WTC11 (cell line): ENCODE data around the gene HECTD3. TPM values are rescaled to one million over a fixed set of nuclear protein-coding genes. Genes with fewer than 3 reads are reported as not detected.
A peak's percentile ranks its signal among the peaks of the same experiment; 100 is the strongest.

Experiments
- ATAC-seq: fragments of 200-7000 bp; cut with Tn5 transposase; 2 replicates; pipeline ENCODE4 v1.10.0; 2021; ENCODE audit warnings: mild to moderate bottlenecking, moderate library complexity
- CTCF ChIA-PET: fragments of 300-600 bp; sonication (Branson Sonifier 250); formaldehyde crosslinking; loops from one replicate; lab custom pipeline; 2021; ENCODE audit warnings: antibody characterized with exemption; lab: Charles Lee
- POLR2A ChIA-PET: fragments of 350-600 bp; sonication (Branson Sonifier 250); formaldehyde crosslinking; loops from one replicate; lab custom pipeline; 2021; ENCODE audit warnings: antibody characterized with exemption; lab: Charles Lee
- DNase-seq: peaks from one replicate; pipeline ENCODE4 v3.0.0; 2021; ENCODE audit warnings: low spot score
- H3K27ac Mint-ChIP-seq: 2 replicates; pipeline ENCODE4 v1.8.0; 2021; ENCODE audit warnings: mixed read lengths
- H3K27me3 Mint-ChIP-seq: 2 replicates; pipeline ENCODE4 v1.8.0; 2021; ENCODE audit warnings: low read depth, mild to moderate bottlenecking, moderate library complexity, mixed read lengths
- H3K36me3 Mint-ChIP-seq: 2 replicates; pipeline ENCODE4 v1.8.0; 2021; ENCODE audit warnings: mixed read lengths
- H3K4me1 Mint-ChIP-seq: 2 replicates; pipeline ENCODE4 v1.8.0; 2022; ENCODE audit warnings: mixed read lengths
- H3K4me3 Mint-ChIP-seq: 2 replicates; pipeline ENCODE4 v1.8.0; 2021; ENCODE audit warnings: mild to moderate bottlenecking, moderate library complexity, mixed read lengths
- H3K9me3 Mint-ChIP-seq: 2 replicates; pipeline ENCODE4 v1.8.0; 2021; ENCODE audit warnings: mixed read lengths
- CBFB ChIP-seq: sonication (generic); formaldehyde crosslinking; IDR thresholded peaks from 2 replicates; pipeline ENCODE4 v1.8.1; 2022; ENCODE audit warnings: mild to moderate bottlenecking, low read depth, missing genetic modification reagents
- CREB1 ChIP-seq: sonication (generic); formaldehyde crosslinking; IDR thresholded peaks from 2 replicates; pipeline ENCODE4 v1.8.0; 2023; ENCODE audit warnings: mild to moderate bottlenecking, missing genetic modification reagents
- ETV6 ChIP-seq: sonication (generic); formaldehyde crosslinking; IDR thresholded peaks from 2 replicates; pipeline ENCODE4 v1.8.1; 2022; ENCODE audit warnings: mild to moderate bottlenecking, missing genetic modification reagents
- FOXJ3 ChIP-seq: sonication (generic); formaldehyde crosslinking; IDR thresholded peaks from 2 replicates; pipeline ENCODE4 v1.9.0; 2021; ENCODE audit warnings: missing genetic modification reagents, mild to moderate bottlenecking, borderline replicate concordance
- FOXK1 ChIP-seq: sonication (generic); formaldehyde crosslinking; IDR thresholded peaks from 2 replicates; pipeline ENCODE4 v1.8.0; 2022; ENCODE audit warnings: mild to moderate bottlenecking, moderate library complexity, missing genetic modification reagents
- FOXP1 ChIP-seq: sonication (generic); formaldehyde crosslinking; IDR thresholded peaks from 2 replicates; pipeline ENCODE4 v1.8.0; 2022; ENCODE audit warnings: missing genetic modification reagents, mild to moderate bottlenecking, moderate library complexity, borderline replicate concordance
- MYBL2 ChIP-seq: sonication (generic); formaldehyde crosslinking; IDR thresholded peaks from 2 replicates; pipeline ENCODE4 v1.8.1; 2023; ENCODE audit warnings: mild to moderate bottlenecking, moderate library complexity, missing genetic modification reagents
- SMAD3 ChIP-seq: sonication (generic); formaldehyde crosslinking; IDR thresholded peaks from 2 replicates; pipeline ENCODE4 v1.8.0; 2022; ENCODE audit warnings: missing genetic modification reagents, mild to moderate bottlenecking, borderline replicate concordance
- ZNF121 ChIP-seq: sonication (generic); formaldehyde crosslinking; IDR thresholded peaks from 2 replicates; pipeline ENCODE4 v1.8.0; 2023; ENCODE audit warnings: missing genetic modification reagents
- total RNA-seq: library from RNA; stranded (reverse); gene quantifications from 3 replicates; pipeline ENCODE4 v1.2.3, GENCODE V29; 2021
- TF ChIP-seq, protein P1 (sequence below): sonication (generic); formaldehyde crosslinking; IDR thresholded peaks from 2 replicates; pipeline ENCODE4 v1.8.1; 2023; ENCODE audit warnings: mild to moderate bottlenecking, missing genetic modification reagents
- TF ChIP-seq, protein P2 (sequence below): sonication (generic); formaldehyde crosslinking; IDR thresholded peaks from 2 replicates; pipeline ENCODE4 v1.8.0; 2023; ENCODE audit warnings: missing genetic modification reagents, mild to moderate bottlenecking, borderline replicate concordance
- TF ChIP-seq, protein P3 (sequence below): sonication (generic); formaldehyde crosslinking; IDR thresholded peaks from 2 replicates; pipeline ENCODE4 v1.8.0; 2023; ENCODE audit warnings: mild to moderate bottlenecking, missing genetic modification reagents
- TF ChIP-seq, protein P4 (sequence below): sonication (generic); formaldehyde crosslinking; IDR thresholded peaks from 2 replicates; pipeline ENCODE4 v1.8.1; 2023; ENCODE audit warnings: mild to moderate bottlenecking, missing genetic modification reagents, moderate library complexity
- TF ChIP-seq, protein P5 (sequence below): fragments of 250-450 bp; sonication (Bioruptor Pico); IDR thresholded peaks from 2 replicates; pipeline ENCODE4 v1.9.0; 2021; ENCODE audit warnings: mild to moderate bottlenecking
- TF ChIP-seq, protein P6 (sequence below): sonication (generic); formaldehyde crosslinking; IDR thresholded peaks from 2 replicates; pipeline ENCODE4 v1.8.0; 2022; ENCODE audit warnings: mild to moderate bottlenecking, missing genetic modification reagents
- TF ChIP-seq, protein P7 (sequence below): fragments of 250-450 bp; sonication (Bioruptor Pico); IDR thresholded peaks from 2 replicates; pipeline ENCODE4 v1.9.0; 2021; ENCODE audit warnings: mild to moderate bottlenecking

The HECTD3 gene
- total RNA-seq, 1 experiment from 2014 or later: 39.5 TPM

DNA sequence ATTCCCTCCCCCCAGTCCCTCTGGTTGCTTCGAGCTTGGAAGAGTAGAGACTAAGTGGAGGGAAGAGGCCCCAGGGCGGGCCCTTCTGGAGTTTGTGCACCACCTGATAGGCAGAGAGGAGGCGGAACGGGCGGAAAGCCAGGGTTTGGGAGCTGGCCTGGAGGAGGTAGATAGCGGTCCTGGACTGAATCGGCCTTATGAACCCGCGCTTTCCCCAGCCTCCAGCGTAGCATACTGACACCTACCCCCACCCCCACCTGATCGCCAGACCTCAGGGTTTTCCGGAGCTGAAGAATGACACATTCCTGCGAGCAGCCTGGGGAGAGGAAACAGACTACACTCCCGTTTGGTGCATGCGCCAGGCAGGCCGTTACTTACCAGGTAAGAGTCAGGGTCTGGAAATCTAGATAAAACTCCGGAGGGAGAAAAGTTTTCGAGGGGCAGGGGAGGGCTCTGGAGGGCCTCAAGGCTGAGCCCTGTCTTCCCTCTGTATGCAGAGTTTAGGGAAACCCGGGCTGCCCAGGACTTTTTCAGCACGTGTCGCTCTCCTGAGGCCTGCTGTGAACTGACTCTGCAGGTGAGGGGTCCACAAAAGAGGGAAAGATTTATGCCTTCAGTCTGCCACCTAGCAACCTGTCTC, 1.6 kb upstream of the HECTD3 start (continued):
- TF ChIP-seq ZNF121 (CRISPR knock-in tag): no peak
- TF ChIP-seq, all 79 proteins: peak for 0

DNA sequence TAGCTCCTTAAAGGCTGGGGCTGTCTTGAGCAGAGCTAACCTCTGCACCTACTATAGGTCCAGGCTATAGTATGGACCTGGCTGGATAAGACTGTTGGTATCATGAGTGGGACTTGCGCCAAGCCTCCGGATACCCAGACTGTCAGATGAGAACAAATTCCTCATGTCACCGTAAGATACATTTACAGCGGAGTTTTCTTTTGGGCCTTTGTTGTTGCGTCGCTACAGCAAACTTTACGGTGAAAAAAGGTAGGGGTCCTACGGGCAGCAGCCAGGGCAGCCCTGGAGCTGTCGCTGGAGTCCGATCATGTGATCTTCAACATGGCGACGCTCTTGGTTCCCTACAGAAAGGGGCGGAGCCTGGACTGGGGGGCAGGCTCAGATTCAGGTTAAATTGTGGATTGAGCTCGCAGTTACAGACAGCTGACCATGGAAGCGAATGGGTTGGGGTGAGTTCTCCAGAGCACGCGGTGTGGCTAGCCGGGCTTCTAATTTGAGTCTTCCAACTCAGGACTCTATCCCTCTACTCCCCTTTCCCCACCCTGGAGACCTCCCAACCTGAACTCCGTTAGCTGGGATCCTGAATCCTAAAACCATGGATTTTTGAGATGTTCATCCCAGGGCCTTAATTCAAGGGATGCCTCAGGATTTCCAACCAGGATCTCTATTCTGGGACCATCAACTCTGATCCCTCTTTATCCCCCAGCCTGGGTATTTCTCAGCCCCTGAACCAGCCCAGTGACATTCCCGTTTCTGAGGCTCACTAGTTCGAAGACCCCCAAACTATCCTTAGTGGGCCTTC, 914 bp upstream of the HECTD3 start, which contains the start of gene UROD:
Gene UROD (plus strand): TSS at position 418 of the 802 bp plus-strand sequence. CDS start 12 bp downstream, at position 430.
- Mint-ChIP-seq H3K4me1 (peaks cover 21% of the 10 kb centered on the region), H3K9me3 (no peaks in the 10 kb centered on the region), H3K36me3 (peaks cover 2% of the 10 kb centered on the region), H3K4me3 (peak within 1 kb of the TSS; percentile 68), H3K27ac (peak within 1 kb of the TSS; percentile 77), H3K27me3 (peaks cover 5% of the 10 kb centered on the region; the same call in 1 of the 2 replicates)
- POLR2A ChIA-PET: interaction anchor here (0.5 to 2.7 kb wide), 14 partner anchors 11 to 510 kb away, joined by 3 to 11 read pairs (median 4); partner anchors contain the start of genes EIF2B3, PLK3, PRDX1 and PTCH2
- DNase-seq: peak; percentile 94
- peak; percentile 63 for ATAC-seq
- CTCF ChIA-PET: interaction anchor here (0.8 to 13.0 kb wide), 18 partner anchors 21 to 480 kb away, joined by 3 to 317 read pairs (median 4); partner anchors contain the start of genes EIF2B3, PLK3 and TESK2
- TF ChIP-seq, protein P1, sequence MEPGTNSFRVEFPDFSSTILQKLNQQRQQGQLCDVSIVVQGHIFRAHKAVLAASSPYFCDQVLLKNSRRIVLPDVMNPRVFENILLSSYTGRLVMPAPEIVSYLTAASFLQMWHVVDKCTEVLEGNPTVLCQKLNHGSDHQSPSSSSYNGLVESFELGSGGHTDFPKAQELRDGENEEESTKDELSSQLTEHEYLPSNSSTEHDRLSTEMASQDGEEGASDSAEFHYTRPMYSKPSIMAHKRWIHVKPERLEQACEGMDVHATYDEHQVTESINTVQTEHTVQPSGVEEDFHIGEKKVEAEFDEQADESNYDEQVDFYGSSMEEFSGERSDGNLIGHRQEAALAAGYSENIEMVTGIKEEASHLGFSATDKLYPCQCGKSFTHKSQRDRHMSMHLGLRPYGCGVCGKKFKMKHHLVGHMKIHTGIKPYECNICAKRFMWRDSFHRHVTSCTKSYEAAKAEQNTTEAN (CRISPR knock-in tag): no peak
- TF ChIP-seq ETV6 (CRISPR knock-in tag) (peak; percentile 54; the same call in 1 of the 2 replicates), CREB1 (CRISPR knock-in tag) (no peak), FOXJ3 (CRISPR knock-in tag) (no peak), CBFB (CRISPR knock-in tag) (no peak), SMAD3 (CRISPR knock-in tag) (no peak), FOXK1 (peak; percentile 70; the same call in 1 of the 2 replicates), FOXP1 (no peak), MYBL2 (no peak)
- TF ChIP-seq, protein P2, sequence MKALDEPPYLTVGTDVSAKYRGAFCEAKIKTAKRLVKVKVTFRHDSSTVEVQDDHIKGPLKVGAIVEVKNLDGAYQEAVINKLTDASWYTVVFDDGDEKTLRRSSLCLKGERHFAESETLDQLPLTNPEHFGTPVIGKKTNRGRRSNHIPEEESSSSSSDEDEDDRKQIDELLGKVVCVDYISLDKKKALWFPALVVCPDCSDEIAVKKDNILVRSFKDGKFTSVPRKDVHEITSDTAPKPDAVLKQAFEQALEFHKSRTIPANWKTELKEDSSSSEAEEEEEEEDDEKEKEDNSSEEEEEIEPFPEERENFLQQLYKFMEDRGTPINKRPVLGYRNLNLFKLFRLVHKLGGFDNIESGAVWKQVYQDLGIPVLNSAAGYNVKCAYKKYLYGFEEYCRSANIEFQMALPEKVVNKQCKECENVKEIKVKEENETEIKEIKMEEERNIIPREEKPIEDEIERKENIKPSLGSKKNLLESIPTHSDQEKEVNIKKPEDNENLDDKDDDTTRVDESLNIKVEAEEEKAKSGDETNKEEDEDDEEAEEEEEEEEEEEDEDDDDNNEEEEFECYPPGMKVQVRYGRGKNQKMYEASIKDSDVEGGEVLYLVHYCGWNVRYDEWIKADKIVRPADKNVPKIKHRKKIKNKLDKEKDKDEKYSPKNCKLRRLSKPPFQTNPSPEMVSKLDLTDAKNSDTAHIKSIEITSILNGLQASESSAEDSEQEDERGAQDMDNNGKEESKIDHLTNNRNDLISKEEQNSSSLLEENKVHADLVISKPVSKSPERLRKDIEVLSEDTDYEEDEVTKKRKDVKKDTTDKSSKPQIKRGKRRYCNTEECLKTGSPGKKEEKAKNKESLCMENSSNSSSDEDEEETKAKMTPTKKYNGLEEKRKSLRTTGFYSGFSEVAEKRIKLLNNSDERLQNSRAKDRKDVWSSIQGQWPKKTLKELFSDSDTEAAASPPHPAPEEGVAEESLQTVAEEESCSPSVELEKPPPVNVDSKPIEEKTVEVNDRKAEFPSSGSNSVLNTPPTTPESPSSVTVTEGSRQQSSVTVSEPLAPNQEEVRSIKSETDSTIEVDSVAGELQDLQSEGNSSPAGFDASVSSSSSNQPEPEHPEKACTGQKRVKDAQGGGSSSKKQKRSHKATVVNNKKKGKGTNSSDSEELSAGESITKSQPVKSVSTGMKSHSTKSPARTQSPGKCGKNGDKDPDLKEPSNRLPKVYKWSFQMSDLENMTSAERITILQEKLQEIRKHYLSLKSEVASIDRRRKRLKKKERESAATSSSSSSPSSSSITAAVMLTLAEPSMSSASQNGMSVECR (CRISPR knock-in tag): peak; percentile 20; the same call in 1 of the 2 replicates
- TF ChIP-seq, protein P3, sequence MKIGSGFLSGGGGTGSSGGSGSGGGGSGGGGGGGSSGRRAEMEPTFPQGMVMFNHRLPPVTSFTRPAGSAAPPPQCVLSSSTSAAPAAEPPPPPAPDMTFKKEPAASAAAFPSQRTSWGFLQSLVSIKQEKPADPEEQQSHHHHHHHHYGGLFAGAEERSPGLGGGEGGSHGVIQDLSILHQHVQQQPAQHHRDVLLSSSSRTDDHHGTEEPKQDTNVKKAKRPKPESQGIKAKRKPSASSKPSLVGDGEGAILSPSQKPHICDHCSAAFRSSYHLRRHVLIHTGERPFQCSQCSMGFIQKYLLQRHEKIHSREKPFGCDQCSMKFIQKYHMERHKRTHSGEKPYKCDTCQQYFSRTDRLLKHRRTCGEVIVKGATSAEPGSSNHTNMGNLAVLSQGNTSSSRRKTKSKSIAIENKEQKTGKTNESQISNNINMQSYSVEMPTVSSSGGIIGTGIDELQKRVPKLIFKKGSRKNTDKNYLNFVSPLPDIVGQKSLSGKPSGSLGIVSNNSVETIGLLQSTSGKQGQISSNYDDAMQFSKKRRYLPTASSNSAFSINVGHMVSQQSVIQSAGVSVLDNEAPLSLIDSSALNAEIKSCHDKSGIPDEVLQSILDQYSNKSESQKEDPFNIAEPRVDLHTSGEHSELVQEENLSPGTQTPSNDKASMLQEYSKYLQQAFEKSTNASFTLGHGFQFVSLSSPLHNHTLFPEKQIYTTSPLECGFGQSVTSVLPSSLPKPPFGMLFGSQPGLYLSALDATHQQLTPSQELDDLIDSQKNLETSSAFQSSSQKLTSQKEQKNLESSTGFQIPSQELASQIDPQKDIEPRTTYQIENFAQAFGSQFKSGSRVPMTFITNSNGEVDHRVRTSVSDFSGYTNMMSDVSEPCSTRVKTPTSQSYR: no peak
- TF ChIP-seq, protein P4, sequence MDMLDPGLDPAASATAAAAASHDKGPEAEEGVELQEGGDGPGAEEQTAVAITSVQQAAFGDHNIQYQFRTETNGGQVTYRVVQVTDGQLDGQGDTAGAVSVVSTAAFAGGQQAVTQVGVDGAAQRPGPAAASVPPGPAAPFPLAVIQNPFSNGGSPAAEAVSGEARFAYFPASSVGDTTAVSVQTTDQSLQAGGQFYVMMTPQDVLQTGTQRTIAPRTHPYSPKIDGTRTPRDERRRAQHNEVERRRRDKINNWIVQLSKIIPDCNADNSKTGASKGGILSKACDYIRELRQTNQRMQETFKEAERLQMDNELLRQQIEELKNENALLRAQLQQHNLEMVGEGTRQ (CRISPR knock-in tag): peak; percentile 97
- TF ChIP-seq, protein P5, sequence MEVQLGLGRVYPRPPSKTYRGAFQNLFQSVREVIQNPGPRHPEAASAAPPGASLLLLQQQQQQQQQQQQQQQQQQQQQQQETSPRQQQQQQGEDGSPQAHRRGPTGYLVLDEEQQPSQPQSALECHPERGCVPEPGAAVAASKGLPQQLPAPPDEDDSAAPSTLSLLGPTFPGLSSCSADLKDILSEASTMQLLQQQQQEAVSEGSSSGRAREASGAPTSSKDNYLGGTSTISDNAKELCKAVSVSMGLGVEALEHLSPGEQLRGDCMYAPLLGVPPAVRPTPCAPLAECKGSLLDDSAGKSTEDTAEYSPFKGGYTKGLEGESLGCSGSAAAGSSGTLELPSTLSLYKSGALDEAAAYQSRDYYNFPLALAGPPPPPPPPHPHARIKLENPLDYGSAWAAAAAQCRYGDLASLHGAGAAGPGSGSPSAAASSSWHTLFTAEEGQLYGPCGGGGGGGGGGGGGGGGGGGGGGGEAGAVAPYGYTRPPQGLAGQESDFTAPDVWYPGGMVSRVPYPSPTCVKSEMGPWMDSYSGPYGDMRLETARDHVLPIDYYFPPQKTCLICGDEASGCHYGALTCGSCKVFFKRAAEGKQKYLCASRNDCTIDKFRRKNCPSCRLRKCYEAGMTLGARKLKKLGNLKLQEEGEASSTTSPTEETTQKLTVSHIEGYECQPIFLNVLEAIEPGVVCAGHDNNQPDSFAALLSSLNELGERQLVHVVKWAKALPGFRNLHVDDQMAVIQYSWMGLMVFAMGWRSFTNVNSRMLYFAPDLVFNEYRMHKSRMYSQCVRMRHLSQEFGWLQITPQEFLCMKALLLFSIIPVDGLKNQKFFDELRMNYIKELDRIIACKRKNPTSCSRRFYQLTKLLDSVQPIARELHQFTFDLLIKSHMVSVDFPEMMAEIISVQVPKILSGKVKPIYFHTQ (CRISPR knock-in tag): no peak
- TF ChIP-seq, protein P6, sequence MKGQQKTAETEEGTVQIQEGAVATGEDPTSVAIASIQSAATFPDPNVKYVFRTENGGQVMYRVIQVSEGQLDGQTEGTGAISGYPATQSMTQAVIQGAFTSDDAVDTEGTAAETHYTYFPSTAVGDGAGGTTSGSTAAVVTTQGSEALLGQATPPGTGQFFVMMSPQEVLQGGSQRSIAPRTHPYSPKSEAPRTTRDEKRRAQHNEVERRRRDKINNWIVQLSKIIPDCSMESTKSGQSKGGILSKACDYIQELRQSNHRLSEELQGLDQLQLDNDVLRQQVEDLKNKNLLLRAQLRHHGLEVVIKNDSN (CRISPR knock-in tag): peak; percentile 97
- TF ChIP-seq, protein P7, sequence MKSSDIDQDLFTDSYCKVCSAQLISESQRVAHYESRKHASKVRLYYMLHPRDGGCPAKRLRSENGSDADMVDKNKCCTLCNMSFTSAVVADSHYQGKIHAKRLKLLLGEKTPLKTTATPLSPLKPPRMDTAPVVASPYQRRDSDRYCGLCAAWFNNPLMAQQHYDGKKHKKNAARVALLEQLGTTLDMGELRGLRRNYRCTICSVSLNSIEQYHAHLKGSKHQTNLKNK (CRISPR knock-in tag): no peak
